ENCODE results near the gene ZBTB24.
A peak's percentile ranks its signal among the peaks of the same experiment; 100 is the strongest.
"Not testable (repeated sequence)": the region's sequence is repeated elsewhere in the genome, so short reads cannot be mapped to it uniquely, and the experiment has no call there.

Gene ZBTB24

GRCh38 chr6:109482905-109483734 is at the start of gene ZBTB24:
TSS of gene ZBTB24 (minus strand) at chr6:109483219. CDS start at chr6:109482026, 1,193 bp downstream.
- Mint-ChIP-seq H3K27me3 (no peaks in the 10 kb centered on the region), H3K4me3 (peak within 1 kb of the TSS; percentile 97), H3K36me3 (peaks cover 19% of the 10 kb centered on the region), H3K27ac (peak within 1 kb of the TSS; percentile 95), H3K9me3 (no peaks in the 10 kb centered on the region), H3K4me1 (peaks cover 38% of the 10 kb centered on the region)
- ATAC-seq (ENCODE audit: low read depth): peak; percentile 82
- peak; percentile 77 to 86 for DNase-seq (ENCODE audit: low spot score in 2 of 2)

GRCh38 chr6:109531446-109531845 is 48.4 kb upstream of the ZBTB24 start:
- no peak for ATAC-seq (ENCODE audit: low read depth)
- Mint-ChIP-seq H3K36me3 (peaks cover 3% of the 10 kb centered on the region), H3K27ac (no peak overlapping the region), H3K9me3 (no peaks in the 10 kb centered on the region), H3K4me1 (peaks cover 5% of the 10 kb centered on the region), H3K27me3 (no peaks in the 10 kb centered on the region), H3K4me3 (no peak overlapping the region)
- DNase-seq (ENCODE audit: low spot score in 2 of 2): no peak

- peaks cover 3% of the 10 kb centered on the region for H3K9me3 Mint-ChIP-seq
- no peak for DNase-seq (ENCODE audit: low spot score in 2 of 2)
- no peak overlapping the region for H3K27ac Mint-ChIP-seq
- no peaks in the 10 kb centered on the region for H3K27me3 Mint-ChIP-seq
- H3K4me1 Mint-ChIP-seq: peaks cover 5% of the 10 kb centered on the region
- ATAC-seq (ENCODE audit: low read depth): no peak
- H3K36me3 Mint-ChIP-seq: peaks cover 9% of the 10 kb centered on the region
- no peak overlapping the region for H3K4me3 Mint-ChIP-seq
Measured at GRCh38 chr6:109527989-109528388, 45.0 kb upstream of the ZBTB24 start.

- peak; percentile 32 to 58 for DNase-seq (ENCODE audit: low spot score in 2 of 2)
- Mint-ChIP-seq H3K4me3 (no peak overlapping the region), H3K27me3 (no peaks in the 10 kb centered on the region), H3K27ac (peak overlapping the region; percentile 9), H3K36me3 (peaks cover 9% of the 10 kb centered on the region), H3K9me3 (peaks cover 3% of the 10 kb centered on the region), H3K4me1 (peaks cover 5% of the 10 kb centered on the region)
- ATAC-seq (ENCODE audit: low read depth): peak; percentile 84
Measured at GRCh38 chr6:109526905-109527628, 44.0 kb upstream of the ZBTB24 start.

GRCh38 chr6:109524129-109524528 is 41.1 kb upstream of the ZBTB24 start:
- Mint-ChIP-seq H3K27ac (no peak overlapping the region), H3K4me1 (peaks cover 5% of the 10 kb centered on the region), H3K27me3 (no peaks in the 10 kb centered on the region), H3K36me3 (peaks cover 9% of the 10 kb centered on the region), H3K4me3 (no peak overlapping the region), H3K9me3 (peaks cover 5% of the 10 kb centered on the region)
- DNase-seq (ENCODE audit: low spot score in 2 of 2) (no peak), ATAC-seq (ENCODE audit: low read depth) (no peak)

GRCh38 chr6:109523478-109523877 is 40.5 kb upstream of the ZBTB24 start:
- DNase-seq (ENCODE audit: low spot score in 2 of 2) (no peak), ATAC-seq (ENCODE audit: low read depth) (no peak)
- Mint-ChIP-seq H3K27me3 (no peaks in the 10 kb centered on the region), H3K4me1 (peaks cover 5% of the 10 kb centered on the region), H3K4me3 (no peak overlapping the region), H3K27ac (no peak overlapping the region), H3K9me3 (peaks cover 5% of the 10 kb centered on the region), H3K36me3 (peaks cover 9% of the 10 kb centered on the region)

- DNase-seq (ENCODE audit: low spot score in 2 of 2) (no peak), ATAC-seq (ENCODE audit: low read depth) (no peak)
- Mint-ChIP-seq H3K9me3 (peaks cover 5% of the 10 kb centered on the region), H3K4me1 (peaks cover 4% of the 10 kb centered on the region), H3K36me3 (peaks cover 9% of the 10 kb centered on the region), H3K4me3 (no peak overlapping the region), H3K27me3 (no peaks in the 10 kb centered on the region), H3K27ac (no peak overlapping the region)
Measured at GRCh38 chr6:109521080-109521479, 38.1 kb upstream of the ZBTB24 start.

- H3K27ac Mint-ChIP-seq; H3K4me1 Mint-ChIP-seq; H3K27me3 Mint-ChIP-seq; H3K9me3 Mint-ChIP-seq; DNase-seq (ENCODE audit: low spot score in 2 of 2); H3K4me3 Mint-ChIP-seq; H3K36me3 Mint-ChIP-seq; ATAC-seq (ENCODE audit: low read depth): not testable (repeated sequence)
Measured at GRCh38 chr6:109519647-109520046, 36.6 kb upstream of the ZBTB24 start.

GRCh38 chr6:109516929-109517328 is 33.9 kb upstream of the ZBTB24 start:
- H3K27ac Mint-ChIP-seq: no peak overlapping the region
- ATAC-seq (ENCODE audit: low read depth): no peak
- no peaks in the 10 kb centered on the region for H3K27me3 Mint-ChIP-seq
- H3K9me3 Mint-ChIP-seq: peaks cover 2% of the 10 kb centered on the region
- no peak for DNase-seq (ENCODE audit: low spot score in 2 of 2)
- no peak overlapping the region for H3K4me3 Mint-ChIP-seq
- H3K36me3 Mint-ChIP-seq: peaks cover 2% of the 10 kb centered on the region
- peaks cover 7% of the 10 kb centered on the region for H3K4me1 Mint-ChIP-seq

GRCh38 chr6:109515781-109516409 is 32.9 kb upstream of the ZBTB24 start:
- Mint-ChIP-seq H3K27me3 (no peaks in the 10 kb centered on the region), H3K4me1 (peaks cover 7% of the 10 kb centered on the region), H3K9me3 (peaks cover 2% of the 10 kb centered on the region), H3K36me3 (peaks cover 5% of the 10 kb centered on the region), H3K27ac (no peak overlapping the region), H3K4me3 (peak overlapping the region; percentile 43)
- DNase-seq (ENCODE audit: low spot score in 2 of 2): no peak
- ATAC-seq (ENCODE audit: low read depth): no peak

GRCh38 chr6:109514946-109515345 is 31.9 kb upstream of the ZBTB24 start:
- ATAC-seq (ENCODE audit: low read depth): no peak
- no peak for DNase-seq (ENCODE audit: low spot score in 2 of 2)
- Mint-ChIP-seq H3K9me3 (peaks cover 1% of the 10 kb centered on the region), H3K4me3 (peak overlapping the region; percentile 35), H3K27me3 (no peaks in the 10 kb centered on the region), H3K4me1 (peaks cover 7% of the 10 kb centered on the region), H3K36me3 (peaks cover 7% of the 10 kb centered on the region), H3K27ac (no peak overlapping the region)

GRCh38 chr6:109513571-109514071 is 30.6 kb upstream of the ZBTB24 start:
- peaks cover 7% of the 10 kb centered on the region for H3K36me3 Mint-ChIP-seq
- DNase-seq (ENCODE audit: low spot score in 2 of 2): no peak
- H3K27ac Mint-ChIP-seq: no peak overlapping the region
- peaks cover 1% of the 10 kb centered on the region for H3K9me3 Mint-ChIP-seq
- H3K4me3 Mint-ChIP-seq: no peak overlapping the region
- no peaks in the 10 kb centered on the region for H3K27me3 Mint-ChIP-seq
- ATAC-seq (ENCODE audit: low read depth): no peak
- peaks cover 7% of the 10 kb centered on the region for H3K4me1 Mint-ChIP-seq

GRCh38 chr6:109512271-109512817 is 29.3 kb upstream of the ZBTB24 start:
- H3K27me3 Mint-ChIP-seq: no peaks in the 10 kb centered on the region
- no peak for DNase-seq (ENCODE audit: low spot score in 2 of 2)

GRCh38 chr6:109511832-109512231 is 28.8 kb upstream of the ZBTB24 start:
- no peak for ATAC-seq (ENCODE audit: low read depth)
- Mint-ChIP-seq H3K36me3 (peaks cover 8% of the 10 kb centered on the region), H3K4me1 (peaks cover 7% of the 10 kb centered on the region), H3K4me3 (no peak overlapping the region), H3K9me3 (peaks cover 1% of the 10 kb centered on the region), H3K27me3 (no peaks in the 10 kb centered on the region), H3K27ac (no peak overlapping the region)
- no peak for DNase-seq (ENCODE audit: low spot score in 2 of 2)

More at GRCh38 chr6:109512271-109512817, 29.3 kb upstream of the ZBTB24 start:
- no peak for ATAC-seq (ENCODE audit: low read depth)
- Mint-ChIP-seq H3K36me3 (peaks cover 7% of the 10 kb centered on the region), H3K9me3 (peaks cover 1% of the 10 kb centered on the region), H3K4me1 (peaks cover 7% of the 10 kb centered on the region), H3K4me3 (no peak overlapping the region), H3K27ac (no peak overlapping the region)

Measured in memory B cell (primary cell).